B cell (primary cell): ENCODE data around the gene CA5A.
"Not testable (repeated sequence)": the region's sequence is repeated elsewhere in the genome, so short reads cannot be mapped to it uniquely, and the experiment has no call there.

Source experiments
- EZH2 ChIP-seq: IDR thresholded peaks from 2 replicates; pipeline ENCODE4 v1.6.1; 2012; ENCODE audit warnings: borderline replicate concordance, low read depth, mild to moderate bottlenecking, moderate library complexity, low read length; ENCODE audit not compliant: insufficient read depth, poor library complexity, severe bottlenecking
- TF ChIP-seq, protein P1 (sequence below): fragments of 200-600 bp; IDR thresholded peaks from one replicate; pipeline ENCODE4 v1.8.0; 2022; ENCODE audit warnings: antibody characterized with exemption, mild to moderate bottlenecking

DNA sequence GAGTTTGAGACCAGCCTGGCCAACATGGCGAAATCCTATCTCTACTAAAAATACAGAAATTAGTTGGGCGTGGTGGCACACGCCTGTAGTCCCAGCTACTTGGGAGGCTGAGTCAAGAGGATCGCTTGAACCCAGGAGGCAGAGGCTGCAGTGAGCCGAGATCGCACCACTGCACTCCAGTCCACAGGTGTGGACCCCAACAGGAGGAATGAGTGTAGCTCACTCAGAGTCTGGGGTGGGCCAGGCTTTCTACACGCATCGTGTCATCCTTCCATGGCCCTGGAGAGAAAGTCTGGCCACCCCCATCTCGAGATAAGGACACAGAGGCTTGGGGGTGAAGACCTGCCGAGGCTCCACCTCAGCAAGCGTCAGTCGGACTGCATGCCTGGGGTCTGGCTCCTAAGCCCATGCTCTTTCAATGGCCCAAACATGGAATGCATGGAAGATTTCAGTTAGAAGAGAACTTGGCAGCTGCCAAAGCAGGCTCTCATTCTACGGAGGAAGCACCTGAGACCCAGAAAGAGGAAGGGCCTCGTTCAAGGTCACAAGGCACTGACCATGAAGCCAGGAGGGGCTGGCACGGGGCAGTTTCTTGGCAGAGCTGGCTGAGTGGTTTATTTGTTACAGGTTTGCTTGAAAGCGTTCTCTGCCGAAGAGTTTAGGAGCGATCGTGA is 1.4 kb downstream of the CA5A start:
- TF ChIP-seq, protein P1, sequence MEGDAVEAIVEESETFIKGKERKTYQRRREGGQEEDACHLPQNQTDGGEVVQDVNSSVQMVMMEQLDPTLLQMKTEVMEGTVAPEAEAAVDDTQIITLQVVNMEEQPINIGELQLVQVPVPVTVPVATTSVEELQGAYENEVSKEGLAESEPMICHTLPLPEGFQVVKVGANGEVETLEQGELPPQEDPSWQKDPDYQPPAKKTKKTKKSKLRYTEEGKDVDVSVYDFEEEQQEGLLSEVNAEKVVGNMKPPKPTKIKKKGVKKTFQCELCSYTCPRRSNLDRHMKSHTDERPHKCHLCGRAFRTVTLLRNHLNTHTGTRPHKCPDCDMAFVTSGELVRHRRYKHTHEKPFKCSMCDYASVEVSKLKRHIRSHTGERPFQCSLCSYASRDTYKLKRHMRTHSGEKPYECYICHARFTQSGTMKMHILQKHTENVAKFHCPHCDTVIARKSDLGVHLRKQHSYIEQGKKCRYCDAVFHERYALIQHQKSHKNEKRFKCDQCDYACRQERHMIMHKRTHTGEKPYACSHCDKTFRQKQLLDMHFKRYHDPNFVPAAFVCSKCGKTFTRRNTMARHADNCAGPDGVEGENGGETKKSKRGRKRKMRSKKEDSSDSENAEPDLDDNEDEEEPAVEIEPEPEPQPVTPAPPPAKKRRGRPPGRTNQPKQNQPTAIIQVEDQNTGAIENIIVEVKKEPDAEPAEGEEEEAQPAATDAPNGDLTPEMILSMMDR, result not testable (repeated sequence)
- TF ChIP-seq EZH2, result not testable (repeated sequence)
